Prostate gland (tissue), 2 donors: ENCODE measurements around the gene NSD2. TPM values are rescaled to one million over a fixed set of nuclear protein-coding genes. Genes with fewer than 3 reads are reported as not detected.

Experiments used
- DNase-seq: peaks from one replicate; pipeline ENCODE4 v3.0.0-alpha.2; 2019; ENCODE audit warnings: low spot score
- H3K27ac ChIP-seq, 2 donors: fragments of 200-600 bp; sonication (generic); 2 replicates each; pipeline ENCODE4 v1.5.1; 2017 to 2019
- H3K27me3 ChIP-seq: fragments of 200-600 bp; sonication (generic); replicated peaks from 2 replicates; pipeline ENCODE4 v1.5.1; 2019; ENCODE audit not compliant: insufficient read depth
- H3K36me3 ChIP-seq, 2 donors: fragments of 200-600 bp; sonication (generic); 1 replicate in 1 of 2; 2 replicates in 1 of 2; pipeline versions ENCODE4 v1.5.1 to v1.8.1; 2017 to 2019
- H3K4me1 ChIP-seq: fragments of 200-600 bp; sonication (generic); replicated peaks from 2 replicates; pipeline ENCODE4 v1.5.1; 2019
- H3K4me3 ChIP-seq, 2 donors: fragments of 200-600 bp; sonication (generic); 2 replicates each; pipeline ENCODE4 v1.5.1; 2017 to 2019
- H3K9me3 ChIP-seq: fragments of 200-600 bp; sonication (generic); 2 replicates; pipeline ENCODE4 v1.5.1; 2017
- CTCF ChIP-seq, 4 experiments: fragments of 200-600 bp in 2 of 4; fragments of 450-650 bp in 2 of 4; sonication (generic) in 2 of 4; IDR thresholded peaks; 1 replicate in 3 of 4; 2 replicates in 1 of 4; pipeline ENCODE4 v1.5.1; 2016 to 2019; ENCODE audit warnings: antibody characterized with exemption in 4 of 4, mild to moderate bottlenecking in 2 of 4, moderate library complexity in 2 of 4
- POLR2A ChIP-seq: fragments of 450-650 bp; IDR thresholded peaks from one replicate; pipeline ENCODE4 v1.6.1; 2016; ENCODE audit warnings: antibody characterized with exemption, mild to moderate bottlenecking
- POLR2AphosphoS5 ChIP-seq: sonication (generic); formaldehyde crosslinking; IDR thresholded peaks from one replicate; pipeline ENCODE4 v1.6.1; 2017; ENCODE audit warnings: antibody characterized with exemption
- WGBS: methylation state at CpG from one replicate; pipeline ENCODE4 v1.1.5; 2018; 5-methylcytosine and 5-hydroxymethylcytosine counted together
- intact Hi-C: fragments of 100-400 bp; cut with DNase I; formaldehyde crosslinking; loops from one replicate; pipeline ENCODE4 v1.14.2; 2022
- total RNA-seq, 2 donors: library from RNA; depleted of rRNA; stranded (reverse); fragments of >200 nt; gene quantifications; one replicate each; pipeline ENCODE4 v1.1.0, GENCODE V29; 2016

The NSD2 gene
- total RNA-seq, 2 donors from 2014 or later: 18.0 to 75.0 TPM

- TF ChIP-seq POLR2A (no peak), CTCF (IDR thresholded peaks at IDR 0.05) (no peak), POLR2AphosphoS5 (no peak)
- H3K4me3 ChIP-seq: no peak overlapping the region
- WGBS: 86% methylated on average over 15 of the region's 15 CpGs
- H3K36me3 ChIP-seq: peaks cover 0 to 3% of the 10 kb centered on the region in 2 donors
- H3K9me3 ChIP-seq: no peaks in the 10 kb centered on the region
- intact Hi-C loops: no loop called here
- no peak overlapping the region for H3K27ac ChIP-seq
- no peak for DNase-seq
- H3K4me1 ChIP-seq: no peaks in the 10 kb centered on the region
- H3K27me3 ChIP-seq: no peaks in the 10 kb centered on the region
These were observed 87.3 kb downstream of the NSD2 start for GRCh38 chr4:1958276-1959103.

GRCh38 chr4:1959104-1959384 lies 87.9 kb downstream of the NSD2 start:
- peaks cover 0 to 3% of the 10 kb centered on the region in 2 donors for H3K36me3 ChIP-seq
- WGBS: 66% methylated on average over 5 of the region's 5 CpGs

GRCh38 chr4:1960170-1960825 lies 89.1 kb downstream of the NSD2 start:
- WGBS: 82% methylated on average over 7 of the region's 7 CpGs
- Histone ChIP-seq H3K4me3 (no peak overlapping the region), H3K36me3 (peaks cover 0 to 3% of the 10 kb centered on the region in 2 donors), H3K27me3 (no peaks in the 10 kb centered on the region), H3K9me3 (no peaks in the 10 kb centered on the region), H3K27ac (no peak overlapping the region), H3K4me1 (no peaks in the 10 kb centered on the region)
- DNase-seq: no peak
- no peak for TF ChIP-seq POLR2A
- TF ChIP-seq POLR2AphosphoS5: no peak
- no peak for TF ChIP-seq CTCF (IDR thresholded peaks at IDR 0.05)
- intact Hi-C loops: no loop called here

More at GRCh38 chr4:1959104-1959384, 87.9 kb downstream of the NSD2 start:
- TF ChIP-seq POLR2A (no peak), CTCF (IDR thresholded peaks at IDR 0.05) (no peak), POLR2AphosphoS5 (no peak)
- no peaks in the 10 kb centered on the region for H3K4me1 ChIP-seq
- no peaks in the 10 kb centered on the region for H3K27me3 ChIP-seq
- DNase-seq: no peak
- intact Hi-C loops: no loop called here
- no peaks in the 10 kb centered on the region for H3K9me3 ChIP-seq
- no peak overlapping the region for H3K27ac ChIP-seq
- H3K4me3 ChIP-seq: no peak overlapping the region

GRCh38 chr4:1961038-1961437 lies 89.8 kb downstream of the NSD2 start:
- Histone ChIP-seq H3K9me3 (no peaks in the 10 kb centered on the region), H3K4me3 (no peak overlapping the region), H3K4me1 (no peaks in the 10 kb centered on the region), H3K27me3 (no peaks in the 10 kb centered on the region), H3K27ac (no peak overlapping the region), H3K36me3 (no peaks in the 10 kb centered on the region)
- WGBS: 91% methylated on average over 15 of the region's 15 CpGs
- intact Hi-C loops: no loop called here
- DNase-seq: no peak
- TF ChIP-seq CTCF (IDR thresholded peaks at IDR 0.05): no peak
- no peak for TF ChIP-seq POLR2AphosphoS5
- TF ChIP-seq POLR2A: no peak

- H3K4me3 ChIP-seq: no peak overlapping the region
- intact Hi-C loops: no loop called here
- 84% methylated on average over 4 of the region's 4 CpGs for WGBS
- H3K27ac ChIP-seq: no peak overlapping the region
- no peak for DNase-seq
- no peaks in the 10 kb centered on the region for H3K9me3 ChIP-seq
- H3K27me3 ChIP-seq: no peaks in the 10 kb centered on the region
- no peaks in the 10 kb centered on the region for H3K36me3 ChIP-seq
- no peaks in the 10 kb centered on the region for H3K4me1 ChIP-seq
- TF ChIP-seq POLR2A (no peak), POLR2AphosphoS5 (no peak), CTCF (IDR thresholded peaks at IDR 0.05) (no peak)
These were observed 90.4 kb downstream of the NSD2 start for GRCh38 chr4:1961563-1961962.
